ENCODE results near the gene NCAN.

DNA sequence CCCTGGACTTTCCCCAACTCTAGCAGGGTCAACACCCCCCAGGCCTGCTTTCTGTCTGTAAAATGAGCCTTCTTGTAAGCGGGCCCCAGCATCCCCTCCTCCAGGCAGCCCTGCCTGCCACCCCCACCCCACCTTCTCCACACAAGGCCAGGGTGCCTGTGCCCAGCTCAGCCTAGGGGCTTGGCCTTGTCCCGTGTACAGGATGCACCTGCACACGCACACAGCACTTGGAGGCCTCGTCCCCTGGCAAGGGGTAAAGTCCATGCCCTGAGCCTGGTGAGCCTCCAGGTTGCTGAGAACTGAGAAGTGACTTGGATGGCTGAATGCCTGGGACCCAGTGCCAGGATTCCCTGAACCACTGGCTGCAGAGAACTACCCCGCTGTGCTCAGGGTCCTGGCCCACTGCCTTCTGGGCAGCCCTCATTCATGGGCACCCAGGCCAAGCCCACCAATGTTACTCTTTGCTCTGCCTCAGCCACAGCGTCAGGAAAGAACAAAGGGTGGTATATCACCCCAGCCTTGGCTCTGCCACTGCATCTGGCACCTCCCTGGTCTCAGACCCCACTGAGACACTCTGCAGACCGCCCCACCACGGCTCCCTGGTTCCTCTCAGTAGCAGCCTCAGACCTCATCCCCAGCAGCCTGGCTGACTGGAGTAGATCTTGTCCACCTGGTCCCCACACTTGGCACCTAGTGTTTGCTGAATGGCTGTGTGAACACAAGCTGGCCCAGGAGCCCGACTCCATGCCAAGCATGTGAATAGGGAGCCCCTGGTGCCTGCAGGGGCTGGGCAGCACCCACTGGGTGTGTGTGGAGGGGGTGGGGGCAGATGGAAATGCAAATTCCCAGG is 63.2 kb downstream of the NCAN start:
- TF ChIP-seq, protein P1, sequence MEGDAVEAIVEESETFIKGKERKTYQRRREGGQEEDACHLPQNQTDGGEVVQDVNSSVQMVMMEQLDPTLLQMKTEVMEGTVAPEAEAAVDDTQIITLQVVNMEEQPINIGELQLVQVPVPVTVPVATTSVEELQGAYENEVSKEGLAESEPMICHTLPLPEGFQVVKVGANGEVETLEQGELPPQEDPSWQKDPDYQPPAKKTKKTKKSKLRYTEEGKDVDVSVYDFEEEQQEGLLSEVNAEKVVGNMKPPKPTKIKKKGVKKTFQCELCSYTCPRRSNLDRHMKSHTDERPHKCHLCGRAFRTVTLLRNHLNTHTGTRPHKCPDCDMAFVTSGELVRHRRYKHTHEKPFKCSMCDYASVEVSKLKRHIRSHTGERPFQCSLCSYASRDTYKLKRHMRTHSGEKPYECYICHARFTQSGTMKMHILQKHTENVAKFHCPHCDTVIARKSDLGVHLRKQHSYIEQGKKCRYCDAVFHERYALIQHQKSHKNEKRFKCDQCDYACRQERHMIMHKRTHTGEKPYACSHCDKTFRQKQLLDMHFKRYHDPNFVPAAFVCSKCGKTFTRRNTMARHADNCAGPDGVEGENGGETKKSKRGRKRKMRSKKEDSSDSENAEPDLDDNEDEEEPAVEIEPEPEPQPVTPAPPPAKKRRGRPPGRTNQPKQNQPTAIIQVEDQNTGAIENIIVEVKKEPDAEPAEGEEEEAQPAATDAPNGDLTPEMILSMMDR (IDR thresholded peaks at IDR 0.05), result no peak
- no peak for TF ChIP-seq POLR2A (IDR thresholded peaks at IDR 0.05)
